GM12872 (cell line): ENCODE data around the gene SLC2A6.

Source experiments
- TF ChIP-seq, protein P1 (sequence below): IDR thresholded peaks from 3 replicates; pipeline ENCODE4 v1.5.1; 2011; ENCODE audit warnings: low read depth, mild to moderate bottlenecking, low read length, moderate library complexity; ENCODE audit not compliant: insufficient read depth

Gene SLC2A6

DNA sequence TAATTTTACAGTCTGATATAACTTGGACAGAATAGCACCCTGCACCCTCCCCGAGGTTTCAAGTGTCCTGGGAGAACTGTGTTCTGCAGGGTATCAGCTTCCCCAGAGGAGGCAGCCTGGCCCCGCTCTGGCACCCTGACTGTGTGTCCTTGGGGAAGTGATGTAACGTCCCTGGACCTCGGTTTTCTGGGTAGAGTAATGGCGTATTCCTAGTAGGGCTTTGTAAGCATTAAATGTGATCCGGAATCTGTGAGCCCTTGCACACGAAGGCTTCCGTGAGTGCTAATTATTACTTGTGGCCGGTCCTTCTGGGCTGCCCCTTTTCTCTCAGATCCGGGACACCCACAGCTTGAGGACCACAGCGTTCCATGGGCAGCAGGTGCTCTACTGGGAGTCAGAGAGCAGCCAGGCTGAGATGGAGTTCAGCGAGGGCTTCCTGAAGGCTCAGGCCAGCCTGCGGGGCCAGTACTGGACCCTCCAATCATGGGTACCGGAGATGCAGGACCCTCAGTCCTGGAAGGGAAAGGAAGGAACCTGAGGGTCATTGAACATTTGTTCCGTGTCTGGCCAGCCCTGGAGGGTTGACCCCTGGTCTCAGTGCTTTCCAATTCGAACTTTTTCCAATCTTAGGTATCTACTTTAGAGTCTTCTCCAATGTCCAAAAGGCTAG lies 20.1 kb downstream of the SLC2A6 start:
- TF ChIP-seq, protein P1, sequence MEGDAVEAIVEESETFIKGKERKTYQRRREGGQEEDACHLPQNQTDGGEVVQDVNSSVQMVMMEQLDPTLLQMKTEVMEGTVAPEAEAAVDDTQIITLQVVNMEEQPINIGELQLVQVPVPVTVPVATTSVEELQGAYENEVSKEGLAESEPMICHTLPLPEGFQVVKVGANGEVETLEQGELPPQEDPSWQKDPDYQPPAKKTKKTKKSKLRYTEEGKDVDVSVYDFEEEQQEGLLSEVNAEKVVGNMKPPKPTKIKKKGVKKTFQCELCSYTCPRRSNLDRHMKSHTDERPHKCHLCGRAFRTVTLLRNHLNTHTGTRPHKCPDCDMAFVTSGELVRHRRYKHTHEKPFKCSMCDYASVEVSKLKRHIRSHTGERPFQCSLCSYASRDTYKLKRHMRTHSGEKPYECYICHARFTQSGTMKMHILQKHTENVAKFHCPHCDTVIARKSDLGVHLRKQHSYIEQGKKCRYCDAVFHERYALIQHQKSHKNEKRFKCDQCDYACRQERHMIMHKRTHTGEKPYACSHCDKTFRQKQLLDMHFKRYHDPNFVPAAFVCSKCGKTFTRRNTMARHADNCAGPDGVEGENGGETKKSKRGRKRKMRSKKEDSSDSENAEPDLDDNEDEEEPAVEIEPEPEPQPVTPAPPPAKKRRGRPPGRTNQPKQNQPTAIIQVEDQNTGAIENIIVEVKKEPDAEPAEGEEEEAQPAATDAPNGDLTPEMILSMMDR: no peak

DNA sequence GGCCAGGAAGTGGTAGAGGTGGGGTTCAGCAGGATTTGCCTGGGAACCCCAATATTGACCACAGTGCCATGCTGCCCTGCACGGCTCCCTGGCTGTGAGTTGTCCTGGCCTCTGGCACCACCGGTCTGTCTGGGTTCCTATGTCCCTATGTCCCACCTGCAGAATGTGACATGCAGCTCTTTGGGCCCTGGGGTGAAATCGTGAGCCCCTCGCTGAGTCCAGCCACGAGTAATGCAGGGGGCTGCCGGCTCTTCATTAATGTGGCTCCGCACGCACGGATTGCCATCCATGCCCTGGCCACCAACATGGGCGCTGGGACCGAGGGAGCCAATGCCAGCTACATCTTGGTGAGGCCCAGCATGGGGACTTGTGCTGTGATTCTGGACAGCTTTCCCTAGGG lies 21.2 kb downstream of the SLC2A6 start:
- TF ChIP-seq, protein P1: no peak

DNA sequence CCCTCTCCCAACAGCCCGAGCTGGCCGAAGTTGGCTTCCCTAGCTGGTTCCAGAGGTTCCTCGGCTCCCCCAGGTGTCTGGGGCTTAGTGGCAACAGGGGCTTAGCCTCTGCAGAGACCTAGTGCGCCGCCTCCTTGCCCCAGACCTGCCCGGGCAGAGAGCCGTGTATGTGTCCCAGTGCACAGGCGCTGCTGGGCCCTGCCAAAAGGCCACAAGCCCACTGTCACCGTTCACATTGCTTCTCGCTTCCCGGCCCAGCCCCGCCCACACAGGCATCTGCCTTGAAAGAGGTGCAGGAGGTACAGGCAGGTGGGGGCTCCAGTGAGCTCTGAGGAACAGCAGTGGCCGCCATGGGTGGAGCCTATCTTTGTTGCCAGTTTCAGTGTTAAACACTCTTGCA lies 21.7 kb downstream of the SLC2A6 start:
- TF ChIP-seq, protein P1: no peak

DNA sequence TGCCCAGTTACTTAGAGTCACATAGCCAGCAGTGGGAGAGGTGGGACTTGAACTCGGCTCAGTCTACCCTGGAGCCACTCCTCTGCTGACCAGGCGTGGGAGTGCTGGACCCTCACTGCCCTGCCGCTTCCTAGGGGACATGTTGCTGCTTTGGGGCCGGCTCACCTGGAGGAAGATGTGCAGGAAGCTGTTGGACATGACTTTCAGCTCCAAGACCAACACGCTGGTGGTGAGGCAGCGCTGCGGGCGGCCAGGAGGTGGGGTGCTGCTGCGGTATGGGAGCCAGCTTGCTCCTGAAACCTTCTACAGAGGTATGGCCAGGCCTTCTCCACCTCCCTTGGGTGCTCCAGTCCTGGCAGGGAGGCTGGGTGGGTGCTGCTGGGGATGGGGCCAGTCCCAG lies 22.5 kb downstream of the SLC2A6 start:
- TF ChIP-seq, protein P1: peak; percentile 37

DNA sequence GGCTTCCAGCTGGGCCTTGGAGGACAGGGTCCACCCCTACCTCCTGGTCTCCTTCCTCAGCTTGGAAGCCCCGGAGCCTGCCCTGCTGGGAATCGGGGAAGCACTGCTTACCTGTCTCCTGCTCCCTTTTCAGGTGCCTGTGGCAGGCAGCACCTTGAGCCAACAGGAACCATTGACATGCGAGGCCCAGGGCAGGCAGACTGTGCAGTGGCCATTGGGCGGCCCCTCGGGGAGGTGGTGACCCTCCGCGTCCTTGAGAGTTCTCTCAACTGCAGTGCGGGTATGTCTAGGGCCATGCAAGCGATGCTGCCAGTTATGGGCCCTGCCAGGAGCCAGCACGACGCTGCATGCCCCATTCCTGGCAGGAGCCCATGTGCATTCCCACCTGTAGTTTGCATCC lies 23.0 kb downstream of the SLC2A6 start:
- TF ChIP-seq, protein P1: no peak

DNA sequence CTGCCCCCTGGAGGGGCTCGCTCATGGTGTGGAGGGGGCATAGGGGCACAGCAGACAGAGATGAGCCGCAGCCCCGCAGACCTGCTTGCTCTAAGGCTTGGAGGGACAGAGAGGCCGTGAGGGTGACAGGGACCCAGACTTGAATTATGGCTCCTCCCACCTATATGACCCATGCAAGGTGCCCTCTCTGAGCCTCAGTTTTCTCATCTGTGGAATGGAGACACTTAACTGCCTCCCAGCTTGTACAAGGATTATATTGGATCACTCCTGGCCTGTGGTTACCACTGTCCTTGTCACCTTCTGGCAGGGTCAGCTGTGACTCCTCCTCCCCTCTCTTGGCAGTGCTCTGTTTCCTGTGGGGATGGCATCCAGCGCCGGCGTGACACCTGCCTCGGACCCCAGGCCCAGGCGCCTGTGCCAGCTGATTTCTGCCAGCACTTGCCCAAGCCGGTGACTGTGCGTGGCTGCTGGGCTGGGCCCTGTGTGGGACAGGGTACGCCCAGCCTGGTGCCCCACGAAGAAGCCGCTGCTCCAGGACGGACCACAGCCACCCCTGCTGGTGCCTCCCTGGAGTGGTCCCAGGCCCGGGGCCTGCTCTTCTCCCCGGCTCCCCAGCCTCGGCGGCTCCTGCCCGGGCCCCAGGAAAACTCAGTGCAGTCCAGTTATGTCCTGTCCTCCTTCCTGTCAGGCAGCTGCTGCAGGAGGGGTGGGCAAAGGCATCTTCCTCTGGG lies 23.8 kb downstream of the SLC2A6 start:
- TF ChIP-seq, protein P1: no peak

DNA sequence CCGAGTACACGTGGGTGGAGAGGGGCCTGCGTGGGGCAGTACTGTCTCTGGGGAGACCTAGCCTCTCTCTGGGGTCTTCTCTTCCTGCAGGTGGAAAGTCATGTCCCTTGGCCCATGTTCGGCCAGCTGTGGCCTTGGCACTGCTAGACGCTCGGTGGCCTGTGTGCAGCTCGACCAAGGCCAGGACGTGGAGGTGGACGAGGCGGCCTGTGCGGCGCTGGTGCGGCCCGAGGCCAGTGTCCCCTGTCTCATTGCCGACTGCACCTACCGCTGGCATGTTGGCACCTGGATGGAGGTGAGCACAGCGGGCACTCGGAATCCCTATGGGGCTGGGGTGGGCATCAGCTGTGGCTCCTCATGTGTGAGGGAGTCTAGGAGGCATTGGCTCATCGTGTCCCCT lies 24.6 kb downstream of the SLC2A6 start:
- TF ChIP-seq, protein P1: no peak
